ENCODE results near the gene ATXN1. TPM values are rescaled to one million over a fixed set of nuclear protein-coding genes. Genes with fewer than 3 reads are reported as not detected.

The ATXN1 gene
- total RNA-seq, 1 experiment from 2014 or later, result 5.6 TPM

- Histone ChIP-seq H2AK5ac (ENCODE audit: insufficient read length, low read length) (no peak overlapping the region), H4K91ac (ENCODE audit: insufficient read length, low read depth, low read length) (no peak overlapping the region), H3K9ac (ENCODE audit: extremely low read depth, insufficient read length, low read length) (no peak overlapping the region), H3K18ac (ENCODE audit: insufficient read length, low read depth, low read length) (no peak overlapping the region), H3K4me2 (ENCODE audit: insufficient read depth, insufficient read length, low read length) (no peak overlapping the region), H3K23me2 (ENCODE audit: insufficient read length, low read depth, low read length, poor library complexity, severe bottlenecking) (no peaks in the 10 kb centered on the region), H2BK15ac (ENCODE audit: low read depth, low read length) (no peak overlapping the region), H3K9me3 (ENCODE audit: control insufficient read depth, low read depth, low read length) (no peaks in the 10 kb centered on the region), H3K56ac (ENCODE audit: insufficient read length, low read depth, low read length) (no peak overlapping the region), H3K23ac (ENCODE audit: insufficient read length, low read depth, low read length) (no peak overlapping the region), H2BK20ac (ENCODE audit: low read depth, low read length, poor library complexity, severe bottlenecking) (no peak overlapping the region), H2BK120ac (ENCODE audit: low read depth, low read length, poor library complexity, severe bottlenecking) (no peak overlapping the region), H3K27me3 (ENCODE audit: insufficient read depth, low read length) (no peaks in the 10 kb centered on the region), H3K4ac (ENCODE audit: low read depth, low read length) (no peak overlapping the region), H2AFZ (ENCODE audit: low read length) (no peak overlapping the region), H4K8ac (replicated peaks; ENCODE audit: insufficient read length, low read depth, low read length) (no peak overlapping the region), H2BK5ac (ENCODE audit: insufficient read length, low read length) (no peak overlapping the region), H3K14ac (ENCODE audit: insufficient read depth, low read length) (no peak overlapping the region), H4K5ac (ENCODE audit: insufficient read length, low read depth, low read length) (no peak overlapping the region), H2BK12ac (ENCODE audit: insufficient read length, low read depth, low read length) (no peak overlapping the region), H4K20me1 (ENCODE audit: control insufficient read depth, insufficient read depth, insufficient read length) (no peaks in the 10 kb centered on the region), H3T11ph (ENCODE audit: low read length) (no peak overlapping the region), H3K4me1 (ENCODE audit: insufficient read depth, low read length) (peaks cover 5% of the 10 kb centered on the region), H3K79me2 (ENCODE audit: insufficient read depth, low read length) (no peaks in the 10 kb centered on the region), H3K79me1 (ENCODE audit: insufficient read depth, low read depth, low read length, poor library complexity, severe bottlenecking) (no peaks in the 10 kb centered on the region), H3K27ac (ENCODE audit: insufficient read length, low read depth, low read length) (no peak overlapping the region)
- no peak for DNase-seq
- H3K27me3 Mint-ChIP-seq (ENCODE audit: low read depth), result no peaks in the 10 kb centered on the region
- peaks cover 4 to 8% of the 10 kb centered on the region in 2 experiments; a peak in 4 of 5 replicates for H3K9me3 Mint-ChIP-seq
- H3K36me3 Mint-ChIP-seq (ENCODE audit: insufficient read depth in 1 of 3, low read depth in 3 of 3), result peaks cover 0 to 5% (median 0%) of the 10 kb centered on the region in 3 experiments; a peak in 3 of 7 replicates
- TF ChIP-seq CTCF (conservative IDR thresholded peaks at IDR 0.05), result no peak
- peaks cover 19 to 22% of the 10 kb centered on the region in 2 experiments for H3K4me1 Mint-ChIP-seq
- H3K27ac Mint-ChIP-seq, result no peak overlapping the region
- no CpG with 5 or more reads among the region's 13 CpGs for WGBS (ENCODE audit: extremely low coverage, insufficient read length, low lambda C conversion rate)
- H3K4me3 Mint-ChIP-seq, result no peak overlapping the region
These were observed 294.3 kb downstream of the ATXN1 start for GRCh38 chr6:16466800-16467553.
